ENCODE results near the gene BIRC2. TPM values are rescaled to one million over a fixed set of nuclear protein-coding genes. Genes with fewer than 3 reads are reported as not detected.

BIRC2 gene
- total RNA-seq, 1 donor from 2014 or later = 46.9 TPM

DNA sequence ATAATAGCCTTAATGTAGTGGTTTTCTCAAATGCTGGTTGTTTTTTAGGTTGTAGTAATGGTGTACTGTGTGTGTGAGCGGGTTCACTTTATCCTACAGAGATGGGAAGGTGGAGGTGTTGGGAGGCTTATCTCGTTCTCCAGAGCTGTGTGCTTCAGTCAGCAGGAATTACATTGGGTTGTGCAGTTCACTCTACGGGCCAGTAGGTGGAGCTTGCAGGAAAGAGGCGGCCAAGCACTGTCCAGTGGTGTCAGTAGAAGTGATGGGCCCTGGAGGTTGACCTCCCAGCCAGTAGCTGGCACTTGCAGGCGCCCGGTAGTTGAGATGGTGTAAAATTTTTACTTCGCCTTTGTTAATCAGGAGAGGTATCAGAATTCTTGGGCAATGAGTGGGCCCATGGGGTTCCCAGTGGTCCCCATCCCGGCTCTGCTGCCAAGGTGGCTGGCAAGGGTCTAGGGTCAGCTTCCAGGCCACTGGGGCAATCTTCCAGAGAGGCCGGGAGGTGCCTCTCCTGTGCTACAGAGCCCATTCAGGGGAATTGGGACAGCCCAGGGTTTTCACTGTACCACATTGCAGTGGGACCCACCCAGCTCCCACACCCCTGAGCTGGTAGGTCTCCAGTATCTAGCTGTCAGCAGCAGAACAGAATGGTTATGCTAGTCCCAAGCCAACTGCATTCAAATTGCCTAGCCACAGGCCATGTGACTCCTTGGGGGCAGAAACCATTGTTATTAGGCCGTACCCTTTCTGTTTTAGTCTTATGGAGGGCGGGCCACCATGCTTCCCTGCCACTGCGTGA lies 43.9 kb downstream of the BIRC2 start:
- DNase-seq (ENCODE audit: extremely low spot score, unreplicated experiment) = no peak
- Mint-ChIP-seq H3K36me3 (peaks cover 27% of the 10 kb centered on the region), H3K9me3 (no peaks in the 10 kb centered on the region), H3K27ac (peak overlapping the region; percentile 5), H3K4me1 (ENCODE audit: unreplicated experiment) (peaks cover 5% of the 10 kb centered on the region), H3K27me3 (no peaks in the 10 kb centered on the region), H3K4me3 (no peak overlapping the region)
- TF ChIP-seq, protein P1, sequence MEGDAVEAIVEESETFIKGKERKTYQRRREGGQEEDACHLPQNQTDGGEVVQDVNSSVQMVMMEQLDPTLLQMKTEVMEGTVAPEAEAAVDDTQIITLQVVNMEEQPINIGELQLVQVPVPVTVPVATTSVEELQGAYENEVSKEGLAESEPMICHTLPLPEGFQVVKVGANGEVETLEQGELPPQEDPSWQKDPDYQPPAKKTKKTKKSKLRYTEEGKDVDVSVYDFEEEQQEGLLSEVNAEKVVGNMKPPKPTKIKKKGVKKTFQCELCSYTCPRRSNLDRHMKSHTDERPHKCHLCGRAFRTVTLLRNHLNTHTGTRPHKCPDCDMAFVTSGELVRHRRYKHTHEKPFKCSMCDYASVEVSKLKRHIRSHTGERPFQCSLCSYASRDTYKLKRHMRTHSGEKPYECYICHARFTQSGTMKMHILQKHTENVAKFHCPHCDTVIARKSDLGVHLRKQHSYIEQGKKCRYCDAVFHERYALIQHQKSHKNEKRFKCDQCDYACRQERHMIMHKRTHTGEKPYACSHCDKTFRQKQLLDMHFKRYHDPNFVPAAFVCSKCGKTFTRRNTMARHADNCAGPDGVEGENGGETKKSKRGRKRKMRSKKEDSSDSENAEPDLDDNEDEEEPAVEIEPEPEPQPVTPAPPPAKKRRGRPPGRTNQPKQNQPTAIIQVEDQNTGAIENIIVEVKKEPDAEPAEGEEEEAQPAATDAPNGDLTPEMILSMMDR (conservative IDR thresholded peaks at IDR 0.05) = peak; percentile 82

DNA sequence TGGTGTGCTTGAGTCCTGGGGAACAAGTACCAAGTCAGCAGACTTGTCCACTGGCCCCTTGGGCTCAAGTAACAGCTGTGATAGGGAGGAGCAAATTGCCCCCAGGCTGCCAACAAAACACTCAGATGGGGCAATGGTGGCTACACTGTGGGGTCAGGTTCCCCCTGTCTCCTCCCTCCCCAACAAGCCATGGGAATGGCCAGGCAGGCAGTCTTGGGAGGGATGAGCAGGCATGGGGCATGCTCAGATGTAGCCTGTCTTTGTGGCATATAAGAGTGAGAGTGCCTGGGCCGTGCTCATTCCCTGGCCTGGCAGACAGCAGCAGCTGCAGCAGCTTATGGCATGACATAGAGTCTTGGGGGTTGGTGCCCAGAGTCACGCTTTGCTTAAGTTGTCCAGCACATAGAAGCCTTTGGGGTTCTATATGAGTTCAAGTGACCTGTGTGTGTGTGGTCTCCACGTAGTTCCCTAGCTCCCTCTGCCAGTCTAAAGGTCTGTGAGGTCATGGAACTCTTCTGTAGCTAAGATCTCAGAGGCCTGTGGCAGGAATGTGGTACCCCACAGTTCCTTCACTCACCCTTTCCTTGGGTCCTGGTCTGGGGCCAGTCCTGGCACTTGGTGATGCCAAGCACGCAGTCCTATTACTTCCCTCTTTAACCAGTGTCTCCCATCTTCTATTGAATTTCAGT lies 44.7 kb downstream of the BIRC2 start:
- no peaks in the 10 kb centered on the region for H3K27me3 Mint-ChIP-seq
- no peak for DNase-seq (ENCODE audit: extremely low spot score, unreplicated experiment)
- peaks cover under 1% of the 10 kb centered on the region for H3K4me1 Mint-ChIP-seq (ENCODE audit: unreplicated experiment)
- no peak overlapping the region for H3K27ac Mint-ChIP-seq
- H3K36me3 Mint-ChIP-seq = peaks cover 24% of the 10 kb centered on the region
- no peaks in the 10 kb centered on the region for H3K9me3 Mint-ChIP-seq
- H3K4me3 Mint-ChIP-seq = no peak overlapping the region
- TF ChIP-seq, protein P1 (conservative IDR thresholded peaks at IDR 0.05) = no peak

- no peaks in the 10 kb centered on the region for H3K27me3 Mint-ChIP-seq
- no peak for DNase-seq (ENCODE audit: extremely low spot score, unreplicated experiment)
- no peak overlapping the region for H3K27ac Mint-ChIP-seq
- H3K36me3 Mint-ChIP-seq = peaks cover 23% of the 10 kb centered on the region
- no peaks in the 10 kb centered on the region for H3K9me3 Mint-ChIP-seq
- no peak overlapping the region for H3K4me3 Mint-ChIP-seq
- TF ChIP-seq, protein P1 (conservative IDR thresholded peaks at IDR 0.05) = no peak
- no peaks in the 10 kb centered on the region for H3K4me1 Mint-ChIP-seq (ENCODE audit: unreplicated experiment)
Measured at GRCh38 chr11:102393272-102393730, 46.3 kb downstream of the BIRC2 start.

DNA sequence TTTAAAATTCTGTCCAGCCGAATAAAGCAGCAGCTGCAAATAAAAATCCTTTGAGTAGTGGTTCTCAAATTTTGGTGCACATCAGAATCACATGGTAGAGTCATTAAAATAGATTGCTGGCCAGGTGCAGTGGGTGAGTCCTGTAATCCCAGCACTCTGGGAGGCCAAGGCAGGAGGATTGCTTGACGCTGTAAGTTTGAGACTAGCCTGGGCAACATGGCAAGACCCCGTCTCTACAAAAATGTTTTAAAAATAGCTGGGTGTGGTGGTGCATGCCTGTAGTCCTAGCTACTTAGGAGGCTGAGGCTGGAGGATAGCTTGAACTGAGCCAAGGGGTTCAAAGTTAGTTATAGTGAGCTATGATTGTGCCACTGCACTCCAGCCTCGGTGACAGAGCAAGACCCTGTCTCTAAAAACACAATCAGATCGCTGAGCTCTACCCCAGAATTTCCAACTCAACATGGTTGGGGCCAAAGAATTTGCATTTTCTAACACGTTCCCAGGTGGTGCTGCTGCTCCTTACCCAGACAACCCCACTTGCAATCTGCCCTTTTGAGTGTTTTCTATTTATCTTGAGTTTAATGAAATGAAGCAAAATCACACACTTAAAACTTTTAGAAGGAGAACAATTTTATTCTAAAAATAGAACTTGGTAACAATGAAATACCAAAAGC lies 48.8 kb downstream of the BIRC2 start:
- Mint-ChIP-seq H3K36me3 (peaks cover 19% of the 10 kb centered on the region), H3K9me3 (no peaks in the 10 kb centered on the region), H3K27me3 (no peaks in the 10 kb centered on the region), H3K4me1 (ENCODE audit: unreplicated experiment) (no peaks in the 10 kb centered on the region), H3K27ac (no peak overlapping the region), H3K4me3 (no peak overlapping the region)
- TF ChIP-seq, protein P1 (conservative IDR thresholded peaks at IDR 0.05) = no peak
- no peak for DNase-seq (ENCODE audit: extremely low spot score, unreplicated experiment)

DNA sequence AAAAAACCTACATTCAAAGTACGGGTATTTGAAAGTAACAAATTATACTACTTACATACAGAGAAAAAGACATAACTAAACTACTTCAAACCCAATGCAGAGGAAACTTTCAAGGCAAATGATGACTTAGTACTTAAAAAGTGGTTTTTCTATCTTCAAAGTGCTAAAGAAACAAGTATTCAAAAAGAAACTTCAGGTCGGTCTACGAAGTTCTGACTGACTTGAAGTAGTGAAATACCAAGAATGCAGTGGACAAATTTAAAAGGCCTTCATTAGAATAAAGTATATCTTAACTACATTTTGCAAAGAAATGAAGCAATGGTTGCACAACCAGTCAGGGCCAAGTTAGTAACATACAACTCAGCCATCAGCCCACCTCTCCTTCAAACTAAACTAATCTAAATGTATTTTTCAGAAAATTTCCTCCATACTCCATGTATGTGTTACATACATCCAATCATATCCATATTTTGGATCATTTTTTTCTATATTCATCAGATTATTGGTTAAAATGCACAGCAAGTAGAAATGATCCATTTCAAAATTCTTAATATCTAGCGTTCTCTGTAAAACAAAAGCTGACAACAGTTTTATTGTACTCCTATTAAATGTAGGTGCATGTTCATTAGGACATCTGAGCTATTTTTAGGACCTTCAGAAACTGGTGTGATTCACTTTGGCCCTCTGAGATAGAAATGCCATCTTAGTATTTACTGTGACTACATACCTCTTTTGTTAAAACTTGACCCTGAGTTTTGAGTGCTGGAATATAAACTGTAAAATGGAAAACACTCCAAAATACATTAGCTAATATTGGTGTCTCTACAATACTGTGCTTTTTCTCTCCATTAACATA lies 49.9 kb downstream of the BIRC2 start:
- H3K27me3 Mint-ChIP-seq = no peaks in the 10 kb centered on the region
- no peak overlapping the region for H3K27ac Mint-ChIP-seq
- TF ChIP-seq, protein P1 (conservative IDR thresholded peaks at IDR 0.05) = no peak

More for the DNA sequence above, 49.9 kb downstream of the BIRC2 start:
- H3K4me1 Mint-ChIP-seq (ENCODE audit: unreplicated experiment) = no peaks in the 10 kb centered on the region
- H3K36me3 Mint-ChIP-seq = peaks cover 26% of the 10 kb centered on the region
- H3K4me3 Mint-ChIP-seq = no peak overlapping the region
- H3K9me3 Mint-ChIP-seq = no peaks in the 10 kb centered on the region
- no peak for DNase-seq (ENCODE audit: extremely low spot score, unreplicated experiment)

Measured in type B pancreatic cell (in vitro differentiated cells).